ENCODE data around the gene TMEM116.

TMEM116 gene

GRCh38 chr12:111991535-111991934, 21.4 kb downstream of the TMEM116 start:
- no peak for TF ChIP-seq CTCF (IDR thresholded peaks at IDR 0.05; ENCODE audit: extremely low read depth, missing control alignments)
- DNase-seq (ENCODE audit: low spot score), result no peak

- DNase-seq (ENCODE audit: low spot score), result no peak
- no peak for TF ChIP-seq CTCF (IDR thresholded peaks at IDR 0.05; ENCODE audit: extremely low read depth, missing control alignments)
These were observed 28.1 kb downstream of the TMEM116 start for GRCh38 chr12:111984820-111985219.

GRCh38 chr12:111981987-111982386, 31.0 kb downstream of the TMEM116 start:
- DNase-seq (ENCODE audit: low spot score), result no peak
- no peak for TF ChIP-seq CTCF (IDR thresholded peaks at IDR 0.05; ENCODE audit: extremely low read depth, missing control alignments)

- TF ChIP-seq CTCF (IDR thresholded peaks at IDR 0.05; ENCODE audit: extremely low read depth, missing control alignments), result no peak
- DNase-seq (ENCODE audit: low spot score), result no peak
These were observed 32.4 kb downstream of the TMEM116 start for GRCh38 chr12:111980598-111980997.

- no peak for DNase-seq (ENCODE audit: low spot score)
- no peak for TF ChIP-seq CTCF (IDR thresholded peaks at IDR 0.05; ENCODE audit: extremely low read depth, missing control alignments)
These were observed 34.4 kb downstream of the TMEM116 start for GRCh38 chr12:111978545-111978944.

- no peak for TF ChIP-seq CTCF (IDR thresholded peaks at IDR 0.05; ENCODE audit: extremely low read depth, missing control alignments)
- DNase-seq (ENCODE audit: low spot score), result no peak
These were observed 36.1 kb downstream of the TMEM116 start for GRCh38 chr12:111976860-111977259.

- no peak for DNase-seq (ENCODE audit: low spot score)
- TF ChIP-seq CTCF (IDR thresholded peaks at IDR 0.05; ENCODE audit: extremely low read depth, missing control alignments), result no peak
These were observed 36.7 kb downstream of the TMEM116 start for GRCh38 chr12:111976291-111976690.

Measured in GM20000 (cell line).